G401.6 (cell line): ENCODE measurements around the gene MEIKIN.

Experiments
- FAIRE-seq: peaks from 2 replicates; lab custom pipeline; 2012; peaks lifted over from hg19 to GRCh38; lab: Jason Lieb, UNC

The MEIKIN gene

DNA sequence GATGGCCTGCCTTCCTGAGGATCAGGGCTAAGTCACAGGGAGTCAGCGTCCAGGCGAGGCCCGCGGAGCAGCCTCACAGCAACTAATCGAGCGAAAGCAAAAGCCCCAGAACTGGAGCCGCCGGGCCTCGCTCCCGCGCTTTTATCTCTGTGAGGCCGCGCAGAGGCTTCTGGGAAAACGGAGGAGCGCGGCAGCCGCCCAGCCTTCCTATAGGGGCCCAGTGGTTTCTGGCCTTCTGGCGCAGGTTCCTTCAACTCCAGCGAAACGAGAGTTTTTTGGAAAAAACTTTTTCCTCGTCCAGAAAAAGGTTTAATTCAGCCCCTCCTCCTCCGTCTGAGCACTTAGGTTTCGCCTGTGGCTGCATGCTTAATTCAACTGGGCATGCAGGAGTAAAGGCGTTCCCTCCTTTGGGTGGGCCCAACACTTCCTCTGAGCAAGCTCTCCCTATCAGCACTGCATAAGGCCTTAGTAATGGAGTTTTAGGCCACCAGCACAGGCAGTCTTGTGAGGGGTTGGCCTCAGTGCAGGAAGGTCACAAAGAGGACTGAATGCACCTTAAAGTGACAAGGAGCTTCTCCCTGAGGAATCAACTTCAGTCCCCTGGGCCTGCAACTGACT, at the start of gene MEIKIN:
Gene MEIKIN (minus strand): TSS at position 113 of the 618 bp plus-strand sequence. CDS start 158 bp downstream, outside the sequence.
- FAIRE-seq = no peak

DNA sequence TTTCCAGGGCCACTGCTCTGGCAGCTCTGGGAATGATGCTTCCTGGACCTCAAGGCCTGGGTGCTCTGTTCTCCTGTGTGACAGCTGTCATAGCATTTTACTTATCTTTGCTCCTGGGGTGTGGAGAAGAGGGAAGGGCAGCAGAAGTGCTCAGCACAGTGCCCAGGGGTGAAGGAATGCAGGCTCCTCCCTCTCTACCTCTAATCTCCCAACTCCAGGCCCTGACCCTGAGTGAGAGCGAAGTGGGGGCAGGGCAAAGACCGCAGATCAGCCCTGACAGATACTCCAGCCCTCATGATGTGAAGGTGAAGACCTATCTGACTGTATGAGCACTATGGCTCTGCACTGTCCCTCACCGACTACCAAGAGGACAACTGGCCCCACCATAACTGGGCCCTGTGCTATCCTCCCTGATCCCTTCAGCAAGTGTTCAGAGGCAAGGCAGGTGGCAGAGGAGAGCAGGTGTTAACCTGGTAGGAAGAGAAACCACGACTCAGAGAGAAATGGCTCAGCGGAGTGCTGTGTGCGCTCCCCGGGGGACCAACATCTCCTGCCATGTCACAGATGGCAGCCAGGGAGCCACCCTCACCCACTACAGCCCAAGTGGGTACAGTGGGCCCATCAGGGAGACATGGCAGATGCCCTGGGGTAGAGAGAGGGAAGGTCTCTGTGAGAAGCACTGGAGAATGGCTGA, 49.2 kb upstream of the MEIKIN start:
- FAIRE-seq = no peak

- no peak for FAIRE-seq
Measured at GRCh38 chr5:131994090-131994489, 48.6 kb upstream of the MEIKIN start.

GRCh38 chr5:131993676-131994075, 48.2 kb upstream of the MEIKIN start:
- no peak for FAIRE-seq

DNA sequence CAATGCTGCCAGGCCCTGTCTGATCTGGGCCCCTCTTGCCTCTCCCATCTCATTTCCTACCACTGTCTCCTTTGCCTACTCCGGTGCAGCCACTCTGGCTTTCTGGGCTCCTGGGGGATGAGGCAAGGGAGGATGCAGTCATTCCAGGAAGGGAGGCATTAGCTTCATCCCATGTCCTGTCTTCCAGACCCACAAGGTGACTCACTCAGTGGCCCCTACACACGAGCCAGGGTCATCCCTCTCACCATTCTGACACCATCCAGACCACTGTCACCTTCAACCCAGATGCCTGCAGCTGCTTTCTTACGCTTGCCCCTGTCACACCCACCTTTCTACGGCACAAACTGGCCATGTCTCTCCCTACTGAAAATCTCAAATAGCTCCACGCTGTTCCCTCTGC, 46.9 kb upstream of the MEIKIN start:
- no peak for FAIRE-seq

DNA sequence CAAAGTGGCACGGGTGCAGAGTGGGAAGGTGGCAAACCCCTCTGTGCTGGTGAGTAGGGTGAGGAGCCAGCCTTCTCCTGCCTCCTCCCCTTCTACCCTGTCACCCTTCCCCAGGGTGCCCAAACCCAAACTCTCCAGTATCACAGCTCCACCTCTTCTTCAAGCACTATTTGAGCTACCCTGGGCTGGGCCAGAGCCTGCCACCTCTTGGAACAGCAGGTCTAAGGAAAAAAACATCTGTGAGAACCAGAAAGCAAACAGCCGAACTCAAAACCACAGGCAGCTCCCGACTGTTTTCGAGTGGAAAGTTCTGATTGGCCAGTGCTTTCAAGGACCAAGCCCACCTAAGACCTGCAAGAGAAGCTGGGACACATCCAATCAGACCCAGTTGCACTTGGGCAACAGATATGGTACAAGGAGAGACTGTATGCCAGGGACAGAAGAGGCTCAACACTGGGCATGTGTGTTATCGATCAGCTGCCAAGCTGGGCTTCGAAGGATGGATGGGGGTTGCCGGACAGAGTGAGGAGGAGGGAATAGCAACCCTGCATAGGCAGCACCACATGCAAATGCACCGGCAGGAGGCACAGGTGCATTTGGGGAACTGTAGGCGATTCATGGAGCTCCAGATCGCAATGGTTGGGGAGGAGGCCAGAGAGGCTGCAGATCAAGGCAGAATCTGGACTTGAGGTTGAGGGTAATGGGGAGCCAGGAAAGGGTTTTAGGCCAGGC, 46.3 kb upstream of the MEIKIN start:
- FAIRE-seq = no peak

- FAIRE-seq = no peak
Measured at GRCh38 chr5:131990716-131991115, 45.3 kb upstream of the MEIKIN start.

- no peak for FAIRE-seq
Measured at GRCh38 chr5:131988601-131989000, 43.1 kb upstream of the MEIKIN start.

DNA sequence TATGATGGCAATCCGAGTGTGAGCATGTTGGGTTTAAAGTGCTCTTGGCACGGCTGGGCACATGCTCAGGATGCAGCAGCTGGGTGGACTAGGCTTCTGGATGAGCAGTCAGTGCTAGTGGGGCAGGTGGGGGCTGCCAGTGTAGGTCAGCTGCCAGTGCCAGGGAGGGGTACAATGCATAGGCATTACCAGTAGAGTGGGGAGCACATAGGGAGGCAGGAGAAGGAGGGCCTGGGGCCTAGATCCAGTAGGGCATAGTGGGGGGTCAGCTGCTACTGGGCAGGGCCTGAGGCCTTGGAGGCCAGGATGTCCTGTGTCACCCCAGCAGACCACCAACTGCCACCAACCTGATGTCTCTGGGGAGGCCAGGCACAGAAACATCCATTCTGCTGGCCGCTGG, 41.8 kb upstream of the MEIKIN start:
- no peak for FAIRE-seq

GRCh38 chr5:131986161-131986912, 40.9 kb upstream of the MEIKIN start:
- no peak for FAIRE-seq

GRCh38 chr5:131984956-131985665, 39.6 kb upstream of the MEIKIN start:
- no peak for FAIRE-seq

- FAIRE-seq = no peak
Measured at GRCh38 chr5:131983244-131983771, 37.8 kb upstream of the MEIKIN start.

GRCh38 chr5:131981516-131981915, 36.1 kb upstream of the MEIKIN start:
- FAIRE-seq = no peak

DNA sequence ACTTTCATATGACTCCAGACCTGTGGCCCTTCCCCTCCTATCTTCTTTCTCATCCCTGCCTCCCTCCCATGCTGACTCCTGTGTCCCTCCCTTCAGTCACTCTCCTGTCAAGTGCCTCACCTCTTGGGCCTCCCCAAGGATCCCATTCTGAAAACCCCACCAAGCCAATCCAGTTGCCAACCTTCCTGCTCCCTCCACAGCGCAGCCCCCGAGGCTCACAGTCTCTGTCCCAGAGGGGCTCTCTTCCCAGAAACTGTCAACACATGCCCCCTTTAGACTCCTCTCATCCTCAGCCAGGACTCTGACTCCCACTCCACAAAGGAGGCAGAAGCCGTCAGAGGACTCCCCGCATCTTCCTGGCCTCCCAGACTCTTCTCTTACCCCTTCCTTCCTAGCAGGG, 35.2 kb upstream of the MEIKIN start:
- no peak for FAIRE-seq

- no peak for FAIRE-seq
Measured at GRCh38 chr5:131979816-131980215, 34.4 kb upstream of the MEIKIN start.

DNA sequence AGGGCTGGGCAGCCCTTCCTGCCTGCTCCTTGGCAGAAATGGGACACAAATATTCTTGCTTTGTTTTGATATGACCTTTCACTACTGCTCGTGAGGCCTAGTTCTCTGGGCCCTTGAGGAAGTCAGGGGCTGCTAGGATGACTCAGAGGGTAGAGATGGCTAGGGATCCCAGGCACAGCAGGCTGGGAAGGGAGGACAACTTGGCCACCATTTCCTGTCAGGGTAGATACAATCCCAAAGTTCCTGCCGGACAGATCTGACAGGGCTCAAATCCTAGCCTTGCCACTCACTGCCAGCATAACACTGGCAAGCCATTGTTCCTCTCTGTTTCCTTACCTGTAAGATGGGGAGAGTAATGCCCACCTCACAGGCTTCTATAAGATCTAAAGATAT, 31.7 kb upstream of the MEIKIN start:
- FAIRE-seq = no peak

DNA sequence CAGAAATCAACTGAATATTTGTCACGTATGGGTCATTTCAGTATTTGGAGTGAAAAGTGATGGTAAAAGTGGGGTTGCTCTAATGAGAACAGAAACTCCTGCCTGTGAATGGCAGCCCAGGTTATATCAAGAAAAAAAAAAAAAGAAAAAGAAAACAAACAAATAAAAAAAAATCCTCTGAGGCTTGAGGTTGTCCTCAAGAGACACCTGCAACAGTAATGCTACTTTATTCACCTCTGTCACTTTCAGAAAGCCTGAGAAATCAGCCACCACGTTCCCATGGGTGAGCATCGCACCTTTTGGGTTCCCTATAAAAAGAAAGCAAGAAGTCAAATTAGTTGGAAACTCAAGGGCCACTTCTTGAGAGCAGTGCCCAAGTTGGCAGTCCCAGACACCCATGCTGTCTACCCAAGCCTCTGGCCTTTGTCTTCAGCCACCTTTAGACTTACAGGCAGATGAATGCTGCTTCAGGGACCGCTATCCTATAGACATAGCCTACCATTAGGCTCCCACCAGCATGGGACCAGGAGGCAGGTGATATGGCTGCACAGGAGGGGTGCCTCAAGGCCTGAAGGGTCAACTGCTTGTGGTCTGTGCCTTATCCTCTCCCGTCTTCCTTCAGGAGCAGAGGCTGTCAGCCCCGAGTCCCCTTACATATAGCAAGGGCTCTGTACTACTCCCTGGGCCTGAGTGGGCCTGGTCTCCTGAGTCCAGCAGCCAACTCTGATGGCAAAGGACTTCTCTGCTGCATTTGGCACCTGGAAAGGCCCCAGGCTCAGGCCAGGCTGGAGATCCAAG, 31.1 kb upstream of the MEIKIN start:
- FAIRE-seq = no peak

- FAIRE-seq = no peak
Measured at GRCh38 chr5:131974956-131975726, 29.7 kb upstream of the MEIKIN start.

GRCh38 chr5:131974622-131974955, 29.1 kb upstream of the MEIKIN start:
- FAIRE-seq = no peak

- FAIRE-seq = no peak
Measured at GRCh38 chr5:131974016-131974415, 28.6 kb upstream of the MEIKIN start.
